Measurements from ENCODE around the gene SPATS2L.

The SPATS2L gene

GRCh38 chr2:200314976-200315567 is 8.6 kb downstream of the SPATS2L start:
- DNase-seq (ENCODE audit: insufficient read length, low spot score): no peak
- no peak for FAIRE-seq
- TF ChIP-seq TAF1 (IDR thresholded peaks at IDR 0.05; ENCODE audit: low read depth, low read length): no peak
- no peak for TF ChIP-seq POU2F2 (IDR thresholded peaks at IDR 0.05; ENCODE audit: low read depth, low read length)
- TF ChIP-seq SPI1 (IDR thresholded peaks at IDR 0.05; ENCODE audit: low read depth, low read length): no peak

DNA sequence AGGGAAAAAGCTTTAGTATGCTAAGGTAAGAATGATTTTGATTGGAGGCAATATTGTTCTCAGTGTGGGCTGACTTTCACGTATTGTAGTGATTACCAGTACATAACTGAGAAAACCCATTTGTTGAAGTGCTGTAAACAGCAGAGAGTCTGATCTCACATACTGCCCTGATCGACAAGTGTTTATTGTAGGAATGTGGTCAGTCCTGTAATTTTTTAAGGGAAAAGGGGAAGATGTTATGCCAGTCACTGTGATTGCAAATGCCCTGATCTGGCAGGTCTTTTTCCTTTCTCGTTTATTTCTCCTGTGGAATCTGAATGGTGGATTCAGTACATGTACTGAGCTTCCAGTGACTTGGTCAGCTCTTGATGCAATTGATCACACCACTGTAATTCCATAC is 11.5 kb downstream of the SPATS2L start:
- no peak for DNase-seq (ENCODE audit: insufficient read length, low spot score)
- TF ChIP-seq POLR2A (IDR thresholded peaks at IDR 0.05; ENCODE audit: low read depth, low read length): no peak
- no peak for TF ChIP-seq SPI1 (IDR thresholded peaks at IDR 0.05; ENCODE audit: low read depth, low read length)
- no peak for TF ChIP-seq PAX5 (IDR thresholded peaks at IDR 0.05; ENCODE audit: insufficient read depth, low read length, severe bottlenecking)
- no peak for TF ChIP-seq POU2F2 (IDR thresholded peaks at IDR 0.05; ENCODE audit: low read depth, low read length)
- no peak for TF ChIP-seq TAF1 (IDR thresholded peaks at IDR 0.05; ENCODE audit: low read depth, low read length)
- no peak for FAIRE-seq

- no peak for DNase-seq (ENCODE audit: insufficient read length, low spot score)
- no peak for FAIRE-seq
- no peak for TF ChIP-seq POLR2A (IDR thresholded peaks at IDR 0.05; ENCODE audit: low read depth, low read length)
- TF ChIP-seq POU2F2 (IDR thresholded peaks at IDR 0.05; ENCODE audit: low read depth, low read length): no peak
- TF ChIP-seq POLR2AphosphoS5 (IDR thresholded peaks at IDR 0.05; ENCODE audit: low read depth, low read length): no peak
- TF ChIP-seq PAX5 (IDR thresholded peaks at IDR 0.05; ENCODE audit: insufficient read depth, low read length, severe bottlenecking): no peak
- TF ChIP-seq SPI1 (IDR thresholded peaks at IDR 0.05; ENCODE audit: low read depth, low read length): no peak
- no peak for TF ChIP-seq TAF1 (IDR thresholded peaks at IDR 0.05; ENCODE audit: low read depth, low read length)
Measured at GRCh38 chr2:200318940-200319435, 12.5 kb downstream of the SPATS2L start.

DNA sequence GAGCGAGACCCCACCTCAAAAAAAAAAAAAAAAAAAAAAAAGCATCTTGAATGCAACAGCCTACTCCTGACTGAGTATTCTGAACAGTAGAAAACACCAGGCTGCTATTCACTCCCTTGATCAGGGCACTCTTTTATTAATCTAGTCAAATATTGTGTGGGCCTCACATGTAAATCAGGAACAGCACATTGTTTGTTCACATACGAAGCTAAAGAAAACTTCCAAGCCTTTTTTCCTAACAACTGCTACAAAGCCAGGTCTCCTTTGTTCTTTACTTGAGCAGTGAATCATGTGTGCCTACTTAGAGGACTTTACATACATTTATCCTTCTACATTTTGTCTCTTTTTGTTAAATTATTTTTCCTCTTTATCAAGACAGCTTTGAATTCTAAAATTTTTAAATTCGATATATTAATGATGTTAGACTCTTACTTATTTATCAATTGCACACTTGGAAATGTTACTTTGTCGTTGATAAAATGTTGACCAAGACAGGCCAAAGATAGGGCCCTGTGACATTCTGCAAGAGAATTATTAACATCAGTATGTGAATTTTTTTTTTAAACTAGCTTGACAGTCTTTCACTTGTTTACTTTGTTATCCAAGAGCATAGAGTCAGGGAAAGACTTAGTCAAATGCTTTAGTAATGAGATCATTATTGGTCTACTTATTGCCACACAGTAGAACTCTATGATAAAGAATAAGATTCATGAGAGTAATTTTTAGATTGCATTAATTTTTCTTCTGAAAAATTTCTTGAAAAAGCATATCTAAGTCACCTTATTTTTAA is 13.2 kb downstream of the SPATS2L start:
- no peak for TF ChIP-seq SPI1 (IDR thresholded peaks at IDR 0.05; ENCODE audit: low read depth, low read length)
- no peak for TF ChIP-seq TAF1 (IDR thresholded peaks at IDR 0.05; ENCODE audit: low read depth, low read length)
- TF ChIP-seq POU2F2 (IDR thresholded peaks at IDR 0.05; ENCODE audit: low read depth, low read length): no peak
- no peak for TF ChIP-seq POLR2A (IDR thresholded peaks at IDR 0.05; ENCODE audit: low read depth, low read length)
- no peak for TF ChIP-seq PAX5 (IDR thresholded peaks at IDR 0.05; ENCODE audit: insufficient read depth, low read length, severe bottlenecking)
- no peak for TF ChIP-seq POLR2AphosphoS5 (IDR thresholded peaks at IDR 0.05; ENCODE audit: low read depth, low read length)
- no peak for DNase-seq (ENCODE audit: insufficient read length, low spot score)
- FAIRE-seq: no peak

- TF ChIP-seq SPI1 (IDR thresholded peaks at IDR 0.05; ENCODE audit: low read depth, low read length) (no peak), TAF1 (IDR thresholded peaks at IDR 0.05; ENCODE audit: low read depth, low read length) (no peak), POLR2A (IDR thresholded peaks at IDR 0.05; ENCODE audit: low read depth, low read length) (no peak), POLR2AphosphoS5 (IDR thresholded peaks at IDR 0.05; ENCODE audit: low read depth, low read length) (no peak), PAX5 (IDR thresholded peaks at IDR 0.05; ENCODE audit: insufficient read depth, low read length, severe bottlenecking) (no peak), POU2F2 (IDR thresholded peaks at IDR 0.05; ENCODE audit: low read depth, low read length) (no peak)
- DNase-seq (ENCODE audit: insufficient read length, low spot score): no peak
- no peak for FAIRE-seq
Measured at GRCh38 chr2:200320344-200320743, 13.9 kb downstream of the SPATS2L start.

DNA sequence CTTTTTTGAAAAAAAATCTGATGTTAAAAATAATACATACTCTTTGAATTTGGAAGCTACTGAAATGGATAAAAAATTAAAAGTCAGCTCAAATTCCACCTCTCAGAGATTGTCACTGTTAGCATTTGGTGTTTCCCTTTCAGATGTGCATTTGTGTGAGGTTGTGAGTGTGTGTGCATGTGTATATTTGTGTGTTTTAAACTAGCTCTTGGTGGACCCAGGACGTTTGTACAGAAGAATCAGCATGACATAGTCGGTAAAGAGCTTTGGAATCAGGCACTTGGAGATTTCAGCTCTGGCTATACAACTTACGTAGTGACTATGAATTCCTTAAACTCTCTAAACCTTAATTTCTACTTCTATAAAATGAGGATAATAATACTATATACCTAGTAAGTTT is 14.5 kb downstream of the SPATS2L start:
- DNase-seq (ENCODE audit: insufficient read length, low spot score): no peak
- TF ChIP-seq POLR2AphosphoS5 (IDR thresholded peaks at IDR 0.05; ENCODE audit: low read depth, low read length) (no peak), SPI1 (IDR thresholded peaks at IDR 0.05; ENCODE audit: low read depth, low read length) (no peak), PAX5 (IDR thresholded peaks at IDR 0.05; ENCODE audit: insufficient read depth, low read length, severe bottlenecking) (no peak), POLR2A (IDR thresholded peaks at IDR 0.05; ENCODE audit: low read depth, low read length) (no peak), POU2F2 (IDR thresholded peaks at IDR 0.05; ENCODE audit: low read depth, low read length) (no peak), TAF1 (IDR thresholded peaks at IDR 0.05; ENCODE audit: low read depth, low read length) (no peak)
- no peak for FAIRE-seq

GRCh38 chr2:200321780-200322534 is 15.5 kb downstream of the SPATS2L start:
- FAIRE-seq (peak; percentile 23), DNase-seq (ENCODE audit: insufficient read length, low spot score) (no peak)
- no peak for TF ChIP-seq PAX5 (IDR thresholded peaks at IDR 0.05; ENCODE audit: insufficient read depth, low read length, severe bottlenecking)
- TF ChIP-seq SPI1 (IDR thresholded peaks at IDR 0.05; ENCODE audit: low read depth, low read length): peak; percentile 72

DNA sequence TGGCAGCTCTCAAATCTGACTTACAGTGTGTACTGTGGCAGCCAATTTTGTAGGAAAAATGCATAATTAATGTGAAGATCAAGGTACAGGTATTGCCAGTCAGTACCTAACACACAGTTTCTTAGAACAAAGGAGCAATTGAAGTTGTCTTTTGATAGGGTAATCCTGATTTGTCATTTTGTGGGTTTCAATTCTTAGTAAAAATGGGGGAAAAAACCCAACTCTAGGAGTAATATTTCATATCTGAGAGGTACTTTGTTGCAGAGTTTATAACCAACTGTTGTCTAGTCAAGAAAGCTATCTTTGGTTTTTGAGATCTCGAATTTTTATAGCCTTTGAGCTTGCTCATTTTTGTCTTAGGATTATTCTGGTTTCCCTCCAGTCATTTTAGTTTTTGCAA is 16.1 kb downstream of the SPATS2L start:
- DNase-seq (ENCODE audit: insufficient read length, low spot score) (no peak), FAIRE-seq (no peak)
- TF ChIP-seq TAF1 (IDR thresholded peaks at IDR 0.05; ENCODE audit: low read depth, low read length) (no peak), POLR2A (IDR thresholded peaks at IDR 0.05; ENCODE audit: low read depth, low read length) (no peak), PAX5 (IDR thresholded peaks at IDR 0.05; ENCODE audit: insufficient read depth, low read length, severe bottlenecking) (no peak), POU2F2 (IDR thresholded peaks at IDR 0.05; ENCODE audit: low read depth, low read length) (no peak), SPI1 (IDR thresholded peaks at IDR 0.05; ENCODE audit: low read depth, low read length) (no peak), POLR2AphosphoS5 (IDR thresholded peaks at IDR 0.05; ENCODE audit: low read depth, low read length) (no peak)

- DNase-seq (ENCODE audit: insufficient read length, low spot score): no peak
- TF ChIP-seq POU2F2 (IDR thresholded peaks at IDR 0.05; ENCODE audit: low read depth, low read length) (no peak), TAF1 (IDR thresholded peaks at IDR 0.05; ENCODE audit: low read depth, low read length) (no peak), POLR2A (IDR thresholded peaks at IDR 0.05; ENCODE audit: low read depth, low read length) (no peak), PAX5 (IDR thresholded peaks at IDR 0.05; ENCODE audit: insufficient read depth, low read length, severe bottlenecking) (no peak), POLR2AphosphoS5 (IDR thresholded peaks at IDR 0.05; ENCODE audit: low read depth, low read length) (no peak), SPI1 (IDR thresholded peaks at IDR 0.05; ENCODE audit: low read depth, low read length) (no peak)
- no peak for FAIRE-seq
Measured at GRCh38 chr2:200324362-200324761, 17.9 kb downstream of the SPATS2L start.

Data from GM12891 (cell line).